GM15510 (cell line): Measurements from ENCODE around the gene KRT39.

ENCODE experiments used
- POLR2A ChIP-seq: IDR thresholded peaks from 3 replicates; pipeline ENCODE4 v1.6.1; 2011; ENCODE audit warnings: borderline replicate concordance; ENCODE audit not compliant: insufficient read length; ENCODE audit errors: extremely low read depth

KRT39 gene

DNA sequence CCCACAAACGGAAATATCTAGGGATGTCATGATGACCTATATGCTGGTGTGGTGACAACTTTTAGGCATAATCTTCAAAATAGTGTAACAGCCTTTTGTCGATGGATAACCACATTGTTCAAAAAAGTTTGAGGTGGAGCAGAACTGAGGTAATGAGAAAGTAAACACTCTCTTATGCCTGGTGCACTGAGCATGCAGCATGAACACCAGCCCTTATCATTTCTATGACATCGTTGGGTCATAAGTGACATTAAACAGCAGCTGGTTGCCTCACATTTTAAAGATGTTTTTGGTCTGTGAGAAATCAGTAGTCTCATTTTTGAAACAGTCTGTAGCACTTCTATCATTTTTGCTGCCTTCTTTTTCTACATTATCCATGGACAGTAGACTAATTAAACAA, 31.1 kb downstream of the KRT39 start:
- TF ChIP-seq POLR2A, result no peak

GRCh38 chr17:40932608-40933007, 34.1 kb downstream of the KRT39 start:
- TF ChIP-seq POLR2A, result no peak

GRCh38 chr17:40931311-40931710, 35.4 kb downstream of the KRT39 start:
- no peak for TF ChIP-seq POLR2A

DNA sequence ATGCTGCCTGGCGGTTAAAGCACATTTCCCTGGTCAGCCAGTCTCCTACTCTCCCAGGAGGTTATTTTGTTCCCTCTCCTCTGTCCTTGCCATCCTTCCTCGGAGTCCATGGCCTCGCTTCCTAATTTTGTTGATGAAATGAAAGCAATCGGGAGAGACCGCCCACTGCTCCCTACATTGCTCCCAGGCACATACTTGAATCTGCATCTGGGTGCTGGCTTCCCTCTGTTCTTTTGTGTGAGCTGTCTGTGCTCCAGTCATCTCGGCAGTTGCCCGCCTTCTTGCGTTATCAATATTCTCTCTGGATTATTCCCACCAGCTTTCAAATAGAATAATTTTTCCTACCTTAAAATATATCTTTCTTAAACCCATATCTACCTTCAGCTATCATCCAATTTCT, 40.4 kb downstream of the KRT39 start:
- no peak for TF ChIP-seq POLR2A

- TF ChIP-seq POLR2A, result no peak
These were observed 44.5 kb downstream of the KRT39 start for GRCh38 chr17:40922239-40922638.

GRCh38 chr17:40921026-40921425, 45.7 kb downstream of the KRT39 start:
- no peak for TF ChIP-seq POLR2A

DNA sequence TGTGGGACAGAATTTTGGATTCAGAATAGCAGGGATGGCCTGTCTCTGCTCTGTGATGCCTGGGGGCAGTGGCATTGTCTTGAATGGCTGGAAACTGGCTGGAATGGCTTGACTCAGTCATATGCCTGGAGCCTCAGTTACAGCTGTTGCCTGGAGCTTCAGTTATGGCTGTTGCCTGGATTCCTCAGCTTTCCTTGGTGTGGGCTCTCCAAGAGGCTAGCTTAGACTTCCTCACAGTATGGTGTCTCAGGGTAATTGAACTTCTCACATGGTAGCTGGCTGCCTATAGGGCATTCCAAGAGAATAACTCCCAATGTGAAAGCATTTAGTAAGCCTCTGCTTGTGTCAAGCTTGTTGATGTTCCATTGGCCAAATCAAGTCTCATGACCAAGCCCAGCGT, 50.4 kb downstream of the KRT39 start:
- no peak for TF ChIP-seq POLR2A

- TF ChIP-seq POLR2A, result no peak
These were observed 51.0 kb downstream of the KRT39 start for GRCh38 chr17:40915721-40916256.

DNA sequence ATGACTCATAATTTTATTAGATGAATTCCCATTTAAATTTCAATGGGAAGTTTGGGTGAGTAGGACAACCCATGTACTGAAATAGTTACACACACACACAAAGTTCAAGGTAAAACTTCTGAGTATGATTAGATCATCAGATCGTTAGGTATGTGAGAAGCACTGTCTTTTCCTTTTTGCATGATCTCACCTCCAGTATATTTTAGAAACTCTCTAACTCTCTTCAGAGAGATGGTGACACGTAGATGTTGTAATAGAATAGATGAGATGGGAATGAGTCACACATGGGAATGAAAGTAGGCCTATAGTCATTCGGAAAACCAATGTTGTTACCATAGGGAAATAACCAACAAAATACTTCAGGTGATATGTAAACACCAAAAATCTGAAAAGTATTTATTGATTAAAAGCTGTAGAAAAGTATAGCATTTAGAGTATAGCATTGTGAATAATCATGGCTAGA, 51.5 kb downstream of the KRT39 start:
- no peak for TF ChIP-seq POLR2A

DNA sequence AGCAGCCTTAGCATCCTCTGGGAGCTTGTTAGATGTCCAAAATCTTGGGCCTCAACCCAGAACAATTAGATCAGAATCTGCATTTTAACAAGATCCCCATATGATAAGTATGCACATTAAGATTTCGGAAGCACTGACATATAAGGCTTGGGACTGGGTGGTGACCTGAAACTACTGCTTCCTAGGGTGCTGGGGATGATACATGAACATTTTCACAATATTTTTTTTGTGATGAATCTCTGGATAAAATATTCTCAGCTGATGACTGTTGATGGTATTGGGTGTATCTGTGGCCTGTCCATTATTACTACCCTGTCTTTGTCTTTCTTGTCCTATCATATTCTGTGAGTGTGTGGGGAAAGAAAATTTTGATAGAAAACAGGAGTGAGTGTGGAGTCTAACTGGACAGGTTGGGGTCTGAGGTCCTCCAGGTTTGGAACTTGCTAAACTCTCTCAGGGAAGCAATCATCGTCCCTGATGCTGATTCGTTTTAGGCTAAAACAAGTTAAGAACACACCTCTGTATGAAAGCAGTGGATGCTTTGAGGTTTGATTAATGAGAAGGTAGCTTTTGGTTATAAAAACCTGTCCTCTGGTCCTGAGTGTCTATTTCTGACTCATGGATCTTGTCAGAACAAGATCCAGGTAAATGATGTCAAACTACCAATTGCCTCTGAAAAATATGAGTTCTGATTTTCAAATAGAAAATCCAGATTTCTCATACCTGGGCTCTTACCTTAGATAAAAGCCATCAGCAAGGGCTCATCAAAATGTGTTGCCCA, 52.5 kb downstream of the KRT39 start:
- no peak for TF ChIP-seq POLR2A

GRCh38 chr17:40912486-40913210, 54.1 kb downstream of the KRT39 start:
- no peak for TF ChIP-seq POLR2A

DNA sequence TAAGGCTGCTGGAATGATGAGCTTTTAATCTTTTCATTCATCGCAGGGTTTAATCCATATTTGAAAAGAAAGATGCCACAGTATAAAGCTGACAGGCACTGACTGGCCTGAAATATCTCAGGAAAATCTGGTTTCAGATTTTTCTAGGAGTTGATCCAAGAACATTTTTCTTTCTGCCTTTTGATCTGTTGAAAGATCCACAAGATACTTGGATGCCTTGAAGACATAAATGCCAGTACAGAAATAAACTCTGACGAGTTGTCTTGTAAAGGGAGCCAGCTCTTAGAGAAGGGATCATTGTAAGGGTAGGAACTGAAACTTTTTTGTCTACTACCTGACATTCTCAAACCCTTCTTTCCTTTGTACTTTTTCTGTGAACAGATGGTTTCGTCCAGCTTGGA, 56.3 kb downstream of the KRT39 start:
- TF ChIP-seq POLR2A, result no peak

DNA sequence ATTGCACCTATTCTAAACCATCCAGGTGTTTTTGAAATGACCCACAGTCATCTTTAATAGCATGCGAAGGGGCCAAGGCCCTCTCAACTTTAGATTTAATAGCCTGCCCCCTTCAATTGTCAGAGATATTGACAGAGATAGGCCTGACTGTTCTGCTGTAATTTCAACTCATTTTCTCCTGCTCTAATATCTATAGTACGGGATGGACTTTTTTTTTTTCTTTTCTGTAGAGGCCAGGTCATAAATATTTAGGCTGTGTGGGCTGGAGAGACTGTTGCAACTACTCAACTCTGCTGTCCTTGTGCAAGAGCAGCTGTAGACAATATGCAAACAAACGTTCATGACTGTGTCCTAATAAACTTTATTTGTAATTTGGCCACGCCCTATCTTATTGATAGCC, 57.0 kb downstream of the KRT39 start:
- no peak for TF ChIP-seq POLR2A

- TF ChIP-seq POLR2A, result no peak
These were observed 57.4 kb downstream of the KRT39 start for GRCh38 chr17:40909351-40909750.
